SK-N-SH treated with all-trans-retinoic acid at 6 μM for 48 hours (cell line): Measurements from ENCODE around the gene MNS1.

ENCODE experiments used
- ATAC-seq: fragments of 200-7000 bp; cut with Tn5 transposase; 3 replicates; pipeline ENCODE4 v1.9.1; 2020; ENCODE audit warnings: mild to moderate bottlenecking, moderate library complexity
- ARNTL ChIP-seq: fragments of 450-650 bp; formaldehyde crosslinking; IDR thresholded peaks from 2 replicates; pipeline ENCODE4 v1.5.0; 2020; ENCODE audit warnings: low read depth, mild to moderate bottlenecking, moderate library complexity, borderline replicate concordance
- BACH2 ChIP-seq: fragments of 250-450 bp; sonication (Bioruptor Pico); IDR thresholded peaks from 2 replicates; pipeline ENCODE4 v1.9.0; 2021; ENCODE audit warnings: mild to moderate bottlenecking, borderline replicate concordance
- CREB5 ChIP-seq: fragments of 250-450 bp; sonication (Bioruptor Pico); IDR thresholded peaks from 2 replicates; pipeline ENCODE4 v1.5.1; 2020; ENCODE audit warnings: low read depth, mild to moderate bottlenecking, moderate library complexity
- CSDC2 ChIP-seq: fragments of 250-450 bp; sonication (Bioruptor Pico); IDR thresholded peaks from 2 replicates; pipeline ENCODE4 v1.5.0; 2020; ENCODE audit warnings: mild to moderate bottlenecking, moderate library complexity
- ESRRG ChIP-seq: fragments of 250-450 bp; sonication (Bioruptor Pico); IDR thresholded peaks from 2 replicates; pipeline ENCODE4 v1.6.1; 2021; ENCODE audit warnings: mild to moderate bottlenecking
- GLIS3 ChIP-seq: fragments of 250-450 bp; sonication (Bioruptor Pico); IDR thresholded peaks from 2 replicates; pipeline ENCODE4 v1.5.0; 2020; ENCODE audit warnings: mild to moderate bottlenecking, moderate library complexity
- ISL1 ChIP-seq: fragments of 250-450 bp; sonication (Bioruptor Pico); IDR thresholded peaks from 2 replicates; pipeline ENCODE4 v2.1.2; 2022; ENCODE audit warnings: mild to moderate bottlenecking, moderate library complexity
- OSR1 ChIP-seq: fragments of 250-450 bp; sonication (Bioruptor Pico); IDR thresholded peaks from 2 replicates; pipeline ENCODE4 v1.8.0; 2022; ENCODE audit warnings: moderate library complexity, mild to moderate bottlenecking, inconsistent platforms
- PATZ1 ChIP-seq: fragments of 250-450 bp; sonication (Bioruptor Pico); IDR thresholded peaks from 2 replicates; pipeline ENCODE4 v1.8.0; 2020; ENCODE audit warnings: mild to moderate bottlenecking, moderate library complexity, borderline replicate concordance
- PPARA ChIP-seq: fragments of 250-450 bp; sonication (Bioruptor Pico); IDR thresholded peaks from 2 replicates; pipeline ENCODE4 v1.5.0; 2020; ENCODE audit warnings: mild to moderate bottlenecking, borderline replicate concordance
- RARB ChIP-seq: fragments of 250-450 bp; sonication (Bioruptor Pico); IDR thresholded peaks from 2 replicates; pipeline ENCODE4 v1.8.0; 2021; ENCODE audit warnings: mild to moderate bottlenecking, moderate library complexity
- SNAI2 ChIP-seq: fragments of 250-450 bp; sonication (Bioruptor Pico); IDR thresholded peaks from 2 replicates; pipeline ENCODE4 v1.5.0; 2020; ENCODE audit warnings: mild to moderate bottlenecking, moderate library complexity
- TCF4 ChIP-seq: fragments of 250-450 bp; sonication (Bioruptor Pico); IDR thresholded peaks from 2 replicates; pipeline ENCODE4 v1.8.0; 2021; ENCODE audit warnings: mild to moderate bottlenecking, moderate library complexity, borderline replicate concordance
- TOX ChIP-seq: fragments of 250-450 bp; sonication (Bioruptor Pico); IDR thresholded peaks from 2 replicates; pipeline ENCODE4 v1.8.0; 2021; ENCODE audit warnings: mild to moderate bottlenecking, moderate library complexity, borderline replicate concordance
- ZFP3 ChIP-seq: fragments of 250-450 bp; sonication (Bioruptor Pico); IDR thresholded peaks from 2 replicates; pipeline ENCODE4 v1.5.0; 2020; ENCODE audit warnings: mild to moderate bottlenecking, moderate library complexity
- ZFP30 ChIP-seq: fragments of 450-650 bp; formaldehyde crosslinking; IDR thresholded peaks from 2 replicates; pipeline ENCODE4 v1.5.0; 2022; ENCODE audit warnings: mild to moderate bottlenecking, moderate library complexity
- ZNF565 ChIP-seq: fragments of 450-650 bp; formaldehyde crosslinking; conservative IDR thresholded peaks from 2 replicates; pipeline ENCODE4 v1.5.0; 2020; ENCODE audit warnings: low read depth, mild to moderate bottlenecking, moderate library complexity
- ZNF70 ChIP-seq: fragments of 450-650 bp; formaldehyde crosslinking; IDR thresholded peaks from 2 replicates; pipeline ENCODE4 v1.5.0; 2020; ENCODE audit warnings: mild to moderate bottlenecking, moderate library complexity
- TF ChIP-seq, protein P1 (sequence below): fragments of 250-450 bp; sonication (Bioruptor Pico); IDR thresholded peaks from 2 replicates; pipeline ENCODE4 v1.5.0; 2020; ENCODE audit warnings: mild to moderate bottlenecking, moderate library complexity

The MNS1 gene

GRCh38 chr15:56473017-56473416 lies 8.1 kb upstream of the MNS1 start:
- TF ChIP-seq TCF4, result peak; percentile 60; the same call in 1 of the 2 replicates
- no peak for TF ChIP-seq RARB (CRISPR knock-in tag)
- no peak for ATAC-seq

DNA sequence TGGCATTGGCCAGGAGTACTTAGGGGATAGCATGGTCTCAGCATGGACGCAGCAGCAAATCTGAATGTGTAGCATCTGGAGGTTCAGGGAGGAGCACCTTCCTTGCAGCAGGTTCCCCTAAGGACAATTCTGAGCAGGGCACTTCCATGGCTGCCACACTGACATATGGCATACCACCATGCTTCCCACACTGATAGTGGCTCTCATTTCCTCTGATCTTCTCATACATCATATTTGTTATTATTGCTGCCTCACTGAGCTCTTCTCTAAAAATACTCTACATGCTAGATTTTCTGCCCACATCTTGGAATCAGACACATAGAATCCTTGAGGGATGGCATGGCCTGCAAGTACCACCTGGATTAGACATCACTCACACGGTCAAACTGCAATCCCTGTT lies 7.3 kb upstream of the MNS1 start:
- ATAC-seq, result no peak
- no peak for TF ChIP-seq ZNF565 (CRISPR knock-in tag)
- TF ChIP-seq, protein P1, sequence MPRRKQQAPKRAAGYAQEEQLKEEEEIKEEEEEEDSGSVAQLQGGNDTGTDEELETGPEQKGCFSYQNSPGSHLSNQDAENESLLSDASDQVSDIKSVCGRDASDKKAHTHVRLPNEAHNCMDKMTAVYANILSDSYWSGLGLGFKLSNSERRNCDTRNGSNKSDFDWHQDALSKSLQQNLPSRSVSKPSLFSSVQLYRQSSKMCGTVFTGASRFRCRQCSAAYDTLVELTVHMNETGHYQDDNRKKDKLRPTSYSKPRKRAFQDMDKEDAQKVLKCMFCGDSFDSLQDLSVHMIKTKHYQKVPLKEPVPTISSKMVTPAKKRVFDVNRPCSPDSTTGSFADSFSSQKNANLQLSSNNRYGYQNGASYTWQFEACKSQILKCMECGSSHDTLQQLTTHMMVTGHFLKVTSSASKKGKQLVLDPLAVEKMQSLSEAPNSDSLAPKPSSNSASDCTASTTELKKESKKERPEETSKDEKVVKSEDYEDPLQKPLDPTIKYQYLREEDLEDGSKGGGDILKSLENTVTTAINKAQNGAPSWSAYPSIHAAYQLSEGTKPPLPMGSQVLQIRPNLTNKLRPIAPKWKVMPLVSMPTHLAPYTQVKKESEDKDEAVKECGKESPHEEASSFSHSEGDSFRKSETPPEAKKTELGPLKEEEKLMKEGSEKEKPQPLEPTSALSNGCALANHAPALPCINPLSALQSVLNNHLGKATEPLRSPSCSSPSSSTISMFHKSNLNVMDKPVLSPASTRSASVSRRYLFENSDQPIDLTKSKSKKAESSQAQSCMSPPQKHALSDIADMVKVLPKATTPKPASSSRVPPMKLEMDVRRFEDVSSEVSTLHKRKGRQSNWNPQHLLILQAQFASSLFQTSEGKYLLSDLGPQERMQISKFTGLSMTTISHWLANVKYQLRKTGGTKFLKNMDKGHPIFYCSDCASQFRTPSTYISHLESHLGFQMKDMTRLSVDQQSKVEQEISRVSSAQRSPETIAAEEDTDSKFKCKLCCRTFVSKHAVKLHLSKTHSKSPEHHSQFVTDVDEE (CRISPR knock-in tag), result no peak
- TF ChIP-seq TOX, result no peak
- TF ChIP-seq PATZ1 (CRISPR knock-in tag), result no peak

GRCh38 chr15:56471440-56472069 lies 6.6 kb upstream of the MNS1 start:
- TF ChIP-seq ZNF70, result no peak
- TF ChIP-seq ISL1 (CRISPR knock-in tag), result no peak
- no peak for TF ChIP-seq SNAI2 (CRISPR knock-in tag)
- TF ChIP-seq RARB (CRISPR knock-in tag), result no peak
- TF ChIP-seq CSDC2 (CRISPR knock-in tag), result no peak
- TF ChIP-seq BACH2 (CRISPR knock-in tag), result no peak
- TF ChIP-seq TOX, result no peak
- TF ChIP-seq ESRRG (CRISPR knock-in tag), result no peak
- no peak for ATAC-seq

- ATAC-seq, result no peak
- TF ChIP-seq CREB5 (CRISPR knock-in tag) (no peak), TOX (no peak), TCF4 (no peak), PATZ1 (CRISPR knock-in tag) (no peak), ESRRG (CRISPR knock-in tag) (no peak), BACH2 (CRISPR knock-in tag) (no peak)
- TF ChIP-seq, all 23 proteins: peak for 0
Observed at GRCh38 chr15:56469483-56469882, 4.5 kb upstream of the MNS1 start.

- ATAC-seq, result no peak
- no peak for TF ChIP-seq SNAI2 (CRISPR knock-in tag)
- no peak for TF ChIP-seq ZFP3
- no peak for TF ChIP-seq ZNF565 (CRISPR knock-in tag)
- no peak for TF ChIP-seq PATZ1 (CRISPR knock-in tag)
- no peak for TF ChIP-seq PPARA (CRISPR knock-in tag)
- no peak for TF ChIP-seq ZNF70
- TF ChIP-seq ISL1 (CRISPR knock-in tag), result no peak
- no peak for TF ChIP-seq GLIS3 (CRISPR knock-in tag)
- TF ChIP-seq OSR1 (CRISPR knock-in tag), result no peak
- no peak for TF ChIP-seq ZFP30 (CRISPR knock-in tag)
- TF ChIP-seq ARNTL (CRISPR knock-in tag), result no peak
- TF ChIP-seq TOX, result no peak
- no peak for TF ChIP-seq CSDC2 (CRISPR knock-in tag)
- no peak for TF ChIP-seq CREB5 (CRISPR knock-in tag)
Observed at GRCh38 chr15:56468401-56468800, 3.5 kb upstream of the MNS1 start.
